ENCODE data around the gene GPR75. TPM values are rescaled to one million over a fixed set of nuclear protein-coding genes. Genes with fewer than 3 reads are reported as not detected.

Gene GPR75
- total RNA-seq, 1 experiment from 2014 or later: 2.5 TPM

- Histone ChIP-seq H3K36me3 (ENCODE audit: control insufficient read depth, insufficient read depth, low read length) (peaks cover 8% of the 10 kb centered on the region), H3K4me1 (ENCODE audit: control insufficient read depth, insufficient read depth, low read length) (no peaks in the 10 kb centered on the region), H3K27ac (ENCODE audit: low read length) (no peak overlapping the region), H3K27me3 (ENCODE audit: control insufficient read depth, insufficient read depth, low read length) (no peaks in the 10 kb centered on the region), H3K4me3 (ENCODE audit: low read depth in 2 of 2, low read length in 2 of 2) (no peak overlapping the region), H3K9me3 (ENCODE audit: control insufficient read depth, insufficient read depth, low read depth, low read length) (no peaks in the 10 kb centered on the region)
- DNase-seq (ENCODE audit: low read depth, low spot score): no peak
- CTCF ChIA-PET: no interaction called here
- intact Hi-C loops (cut with micrococcal nuclease; ENCODE audit: unreplicated experiment) (no loop called here), in situ Hi-C loops (cut with HindIII; ENCODE audit: low pct_unique_long_range_greater_than_20kb, low sequenced_read_pairs) (no loop called here)
- no peak for TF ChIP-seq CTCF (IDR thresholded peaks at IDR 0.05)
- no peak for TF ChIP-seq TCF7L2 (IDR thresholded peaks at IDR 0.05; ENCODE audit: low read depth, low read length)
- TF ChIP-seq REST (IDR thresholded peaks at IDR 0.05; ENCODE audit: insufficient read depth in 1 of 2, low read depth in 2 of 2, low read length in 1 of 2): no peak
- TF ChIP-seq POLR2AphosphoS5 (IDR thresholded peaks at IDR 0.05; ENCODE audit: low read depth, low read length): no peak
- no peak for TF ChIP-seq SIN3A (IDR thresholded peaks at IDR 0.05; ENCODE audit: borderline replicate concordance, insufficient read depth, low read depth, low read length)
- POLR2A ChIA-PET: no interaction called here
- ATAC-seq: no peak
- BruUV-seq (replicated peaks): no TSS peak
Measured at GRCh38 chr2:53877556-53877955, 17.8 kb upstream of the GPR75 start.

GRCh38 chr2:53877112-53877511 lies 17.3 kb upstream of the GPR75 start:
- intact Hi-C loops (cut with micrococcal nuclease; ENCODE audit: unreplicated experiment) (no loop called here), in situ Hi-C loops (cut with HindIII; ENCODE audit: low pct_unique_long_range_greater_than_20kb, low sequenced_read_pairs) (no loop called here)
- POLR2A ChIA-PET: no interaction called here
- CTCF ChIA-PET: no interaction called here
- DNase-seq (ENCODE audit: low read depth, low spot score): no peak
- ATAC-seq: no peak
- H3K36me3 ChIP-seq (ENCODE audit: control insufficient read depth, insufficient read depth, low read length): peaks cover 6% of the 10 kb centered on the region
- H3K4me3 ChIP-seq (ENCODE audit: low read depth in 2 of 2, low read length in 2 of 2): no peak overlapping the region
- no peak overlapping the region for H3K27ac ChIP-seq (ENCODE audit: low read length)
- H3K4me1 ChIP-seq (ENCODE audit: control insufficient read depth, insufficient read depth, low read length): no peaks in the 10 kb centered on the region
- no TSS peak for BruUV-seq (replicated peaks)
- H3K27me3 ChIP-seq (ENCODE audit: control insufficient read depth, insufficient read depth, low read length): no peaks in the 10 kb centered on the region
- no peaks in the 10 kb centered on the region for H3K9me3 ChIP-seq (ENCODE audit: control insufficient read depth, insufficient read depth, low read depth, low read length)
- TF ChIP-seq SIN3A (IDR thresholded peaks at IDR 0.05; ENCODE audit: borderline replicate concordance, insufficient read depth, low read depth, low read length): no peak
- no peak for TF ChIP-seq CTCF (IDR thresholded peaks at IDR 0.05)
- no peak for TF ChIP-seq POLR2AphosphoS5 (IDR thresholded peaks at IDR 0.05; ENCODE audit: low read depth, low read length)
- TF ChIP-seq REST (IDR thresholded peaks at IDR 0.05; ENCODE audit: insufficient read depth in 1 of 2, low read depth in 2 of 2, low read length in 1 of 2): no peak
- TF ChIP-seq TCF7L2 (IDR thresholded peaks at IDR 0.05; ENCODE audit: low read depth, low read length): no peak
